Pancreas (tissue), 10 donors: ENCODE measurements around the gene CSF2RB. TPM values are rescaled to one million over a fixed set of nuclear protein-coding genes. Genes with fewer than 3 reads are reported as not detected.

Experiments
- ATAC-seq, 4 donors: fragments of 200-7000 bp; cut with Tn5 transposase; one replicate each; pipeline versions ENCODE4 v1.8.0 to v1.9.1; 2020; ENCODE audit warnings: mild to moderate bottlenecking in 4 of 4, moderate library complexity in 4 of 4
- DNase-seq, 6 donors: peaks; one replicate each; pipeline ENCODE4 v3.0.0-alpha.2; 2020
- FAIRE-seq: peaks from 2 replicates; lab custom pipeline; 2012; peaks lifted over from hg19 to GRCh38; lab: Jason Lieb, UNC
- H3K27ac ChIP-seq, 4 donors: fragments of 200-600 bp; sonication (generic); 1 replicate in 3 of 4; 2 replicates in 1 of 4; pipeline versions ENCODE4 v1.5.0 to v1.8.0; 2020
- H3K27me3 ChIP-seq, 4 donors: fragments of 200-600 bp; one replicate each; pipeline ENCODE4 v1.8.0; 2021
- H3K36me3 ChIP-seq, 3 donors: fragments of 200-600 bp; sonication (generic) in 1 of 3; one replicate each; pipeline versions ENCODE4 v1.5.0 to v1.8.0; 2020 to 2021
- H3K4me1 ChIP-seq, 3 donors: fragments of 200-600 bp; one replicate each; pipeline ENCODE4 v1.8.0; 2021
- H3K4me3 ChIP-seq, 4 donors: fragments of 200-600 bp; sonication (generic) in 2 of 4; one replicate each; pipeline versions ENCODE4 v1.5.0 to v1.8.0; 2020 to 2021
- H3K9me3 ChIP-seq, 4 donors: fragments of 200-600 bp; one replicate each; pipeline ENCODE4 v1.8.0; 2021
- WGBS, 2 donors: extraction: QIAGEN DNeasy Blood & Tissue Kit; methylation state at CpG; one replicate each; pipeline ENCODE4 v1.1.7; 2013; 5-methylcytosine and 5-hydroxymethylcytosine counted together
- intact Hi-C, 3 donors: fragments of 100-400 bp; cut with DNase I; formaldehyde crosslinking; loops; one replicate each; pipeline versions ENCODE4 v1.11.1 to v1.14.2; 2022
- polyA plus RNA-seq, 2 donors: library from polyadenylated mRNA; stranded (reverse); fragments of 200-250 nt; gene quantifications; one replicate each; pipeline ENCODE4 v1.2.3, GENCODE V29; 2013
- total RNA-seq, 6 donors: library from RNA; stranded (reverse); fragmentation: NEBNext Ultra II Directional in 4 of 6; extraction: Animal tissue kit (Norgen Biotek cat#: 25700) in 4 of 6; gene quantifications; one replicate each; pipeline versions ENCODE4 v1.2.1 to v1.2.4, GENCODE V29; 2021 to 2023
- TF ChIP-seq, protein P1 (sequence below), 4 donors: fragments of 200-600 bp; sonication (generic) in 3 of 4; IDR thresholded peaks; one replicate each; pipeline versions ENCODE4 v1.5.0 to v1.8.0; 2021; ENCODE audit warnings: antibody characterized with exemption in 4 of 4
- donor health status: healthy with polysubstance abuse.
- donor health status: DM: no; HTN: no; CAD: no; lungs with moderate emphysema.
- donor health status: DM: no; HTN: no; CAD: no.
- donor health status: control.
- donor health status: control.
- donor health status: Bipolar disorder and iron deficiency.
- donor health status: DM: yes; HTN: yes; CAD: no.
- donor health status: DM: no; HTN: no; CAD: no.
- donor health status: DM: no; HTN: no; CAD: no.
- donor health status: DM: yes; HTN: yes; CAD: no.

CSF2RB gene
- total and polyA plus RNA-seq, 8 donors: 0.46 to 4.3 (median 1.8) TPM

DNA sequence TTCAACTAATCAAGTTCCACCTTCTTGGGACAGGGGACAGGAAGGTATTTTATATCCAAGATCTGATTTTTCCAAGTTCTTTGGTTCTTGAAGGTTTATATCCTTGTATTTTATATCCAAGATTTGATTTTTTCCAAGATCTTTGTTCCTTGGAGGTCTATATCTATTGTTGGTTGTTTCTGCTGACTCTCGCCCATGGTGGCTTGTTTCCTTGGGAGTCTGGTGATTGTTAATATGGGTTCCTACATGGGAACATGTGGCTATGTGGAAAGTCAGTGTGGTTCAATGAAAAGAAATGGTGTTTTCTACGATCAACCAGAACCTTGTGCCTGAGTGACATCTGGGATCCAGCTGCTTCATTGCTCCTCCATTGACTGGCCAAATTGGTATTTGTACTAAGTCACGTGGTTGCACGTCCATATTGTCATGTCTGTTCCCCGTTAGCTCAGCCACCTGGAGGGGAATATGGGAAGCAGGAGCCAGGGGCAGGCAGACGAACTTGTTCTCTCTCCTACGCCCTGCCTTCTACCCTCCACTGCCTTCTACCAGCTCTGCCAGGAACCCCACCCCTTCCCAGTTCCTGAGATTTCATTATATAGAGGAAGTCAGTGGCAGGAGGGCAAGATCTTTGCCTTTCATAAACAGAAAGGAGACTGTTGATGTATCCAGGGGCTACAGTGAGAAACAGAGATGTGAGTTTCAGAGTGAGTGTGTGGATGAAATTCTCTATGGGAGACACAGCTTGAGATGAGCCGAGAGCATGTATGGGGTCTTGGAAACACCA is 11.1 kb upstream of the CSF2RB start:
- H3K27ac ChIP-seq: no peak overlapping the region
- H3K4me3 ChIP-seq: no peak overlapping the region
- no peaks in the 10 kb centered on the region for H3K36me3 ChIP-seq
- FAIRE-seq: no peak
- no peaks in the 10 kb centered on the region for H3K4me1 ChIP-seq
- peak in 1 of 4 donors; percentile 27 for ATAC-seq
- TF ChIP-seq, protein P1, sequence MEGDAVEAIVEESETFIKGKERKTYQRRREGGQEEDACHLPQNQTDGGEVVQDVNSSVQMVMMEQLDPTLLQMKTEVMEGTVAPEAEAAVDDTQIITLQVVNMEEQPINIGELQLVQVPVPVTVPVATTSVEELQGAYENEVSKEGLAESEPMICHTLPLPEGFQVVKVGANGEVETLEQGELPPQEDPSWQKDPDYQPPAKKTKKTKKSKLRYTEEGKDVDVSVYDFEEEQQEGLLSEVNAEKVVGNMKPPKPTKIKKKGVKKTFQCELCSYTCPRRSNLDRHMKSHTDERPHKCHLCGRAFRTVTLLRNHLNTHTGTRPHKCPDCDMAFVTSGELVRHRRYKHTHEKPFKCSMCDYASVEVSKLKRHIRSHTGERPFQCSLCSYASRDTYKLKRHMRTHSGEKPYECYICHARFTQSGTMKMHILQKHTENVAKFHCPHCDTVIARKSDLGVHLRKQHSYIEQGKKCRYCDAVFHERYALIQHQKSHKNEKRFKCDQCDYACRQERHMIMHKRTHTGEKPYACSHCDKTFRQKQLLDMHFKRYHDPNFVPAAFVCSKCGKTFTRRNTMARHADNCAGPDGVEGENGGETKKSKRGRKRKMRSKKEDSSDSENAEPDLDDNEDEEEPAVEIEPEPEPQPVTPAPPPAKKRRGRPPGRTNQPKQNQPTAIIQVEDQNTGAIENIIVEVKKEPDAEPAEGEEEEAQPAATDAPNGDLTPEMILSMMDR (IDR thresholded peaks at IDR 0.05): no peak
- DNase-seq: no peak
- H3K27me3 ChIP-seq: no peaks in the 10 kb centered on the region
- H3K9me3 ChIP-seq: no peaks in the 10 kb centered on the region
- 78 to 86% methylated on average over 8 of the region's 8 CpGs for WGBS, 2 donors
- intact Hi-C loops: no loop called here

DNA sequence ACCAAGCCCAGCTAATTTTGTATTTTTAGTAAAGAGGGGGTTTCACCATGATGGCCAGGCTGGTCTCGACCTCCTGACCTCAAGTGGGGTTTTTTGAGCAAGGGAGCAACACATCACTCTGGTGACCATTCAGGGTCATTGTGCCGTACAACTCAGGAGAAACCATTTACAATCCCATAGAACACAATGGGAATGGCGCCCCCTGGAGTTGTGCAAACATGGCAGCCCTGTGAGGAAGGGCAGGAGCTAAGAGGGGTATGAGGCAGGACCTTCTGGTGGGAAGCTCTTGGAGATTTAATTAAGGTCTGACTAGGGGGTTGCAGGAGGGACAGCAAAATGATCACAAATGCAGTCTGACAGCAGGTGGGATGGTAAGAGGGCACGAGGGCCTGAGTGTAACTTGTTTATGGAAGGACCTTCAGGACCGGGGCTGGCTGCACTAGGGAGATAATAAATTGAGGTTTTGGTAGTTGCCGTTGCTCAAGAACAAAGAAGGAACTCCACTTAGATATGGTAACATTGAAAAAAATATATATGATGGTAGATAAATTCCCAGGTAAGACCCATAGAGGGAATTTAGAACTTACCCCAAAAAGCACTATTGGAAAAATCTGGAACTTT is 9.1 kb upstream of the CSF2RB start:
- DNase-seq (no peak), ATAC-seq (no peak), FAIRE-seq (no peak)
- Histone ChIP-seq H3K4me3 (no peak overlapping the region), H3K27me3 (no peaks in the 10 kb centered on the region), H3K4me1 (no peaks in the 10 kb centered on the region), H3K27ac (no peak overlapping the region), H3K9me3 (no peaks in the 10 kb centered on the region), H3K36me3 (no peaks in the 10 kb centered on the region)
- WGBS, 2 donors: 70 to 80% methylated on average over 6 of the region's 6 CpGs
- TF ChIP-seq, protein P1 (IDR thresholded peaks at IDR 0.05): no peak
- intact Hi-C loops: no loop called here

DNA sequence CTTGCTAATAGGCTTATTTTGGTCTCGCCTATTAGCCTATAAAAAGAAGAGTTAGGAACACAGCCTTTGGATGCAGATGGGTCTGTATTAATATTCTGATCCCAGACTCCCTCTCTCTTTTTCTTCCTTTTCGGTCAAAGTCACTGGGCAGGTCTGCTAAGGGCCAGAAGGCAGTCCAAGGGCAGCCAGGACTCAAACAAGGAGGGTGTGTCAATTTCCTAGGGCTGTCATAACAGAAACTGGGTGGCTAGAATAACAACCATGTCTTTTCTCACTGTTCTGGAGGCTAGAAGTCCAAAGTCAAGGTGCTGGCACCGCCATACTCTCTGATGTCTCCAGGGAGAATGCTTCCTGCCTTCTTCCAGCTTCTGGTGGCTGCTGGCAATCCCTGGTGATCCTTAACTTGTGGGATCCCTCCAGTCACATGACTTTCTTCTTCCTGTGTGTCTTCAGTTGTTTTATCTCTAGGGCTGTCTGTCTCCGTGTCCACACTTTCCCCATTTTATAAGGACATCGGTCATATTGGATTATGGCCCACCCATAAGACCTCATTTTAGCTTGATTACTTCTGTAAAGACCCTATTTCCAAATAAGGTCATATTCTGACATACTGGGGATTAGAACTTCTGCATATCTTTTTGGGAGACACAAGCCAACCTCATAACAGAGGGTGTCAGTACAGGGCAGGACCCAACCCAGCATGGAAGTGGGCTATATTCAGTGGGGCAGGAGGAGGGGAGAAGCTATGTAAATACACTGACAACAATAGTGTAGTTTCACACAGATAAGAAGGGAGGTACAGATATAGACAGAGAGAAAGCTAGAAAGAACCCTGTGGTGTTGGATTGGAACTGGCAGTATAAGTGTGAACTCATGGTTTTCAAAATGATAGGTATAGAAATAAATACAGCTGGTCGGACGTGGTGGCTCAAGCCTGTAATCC is 5.9 kb upstream of the CSF2RB start:
- Histone ChIP-seq H3K27me3 (no peaks in the 10 kb centered on the region), H3K9me3 (no peaks in the 10 kb centered on the region), H3K36me3 (no peaks in the 10 kb centered on the region), H3K4me3 (no peak overlapping the region), H3K4me1 (no peaks in the 10 kb centered on the region), H3K27ac (no peak overlapping the region)
- TF ChIP-seq, protein P1 (IDR thresholded peaks at IDR 0.05): no peak
- DNase-seq (no peak), ATAC-seq (no peak), FAIRE-seq (no peak)
- WGBS, 2 donors: 67 to 73% methylated on average over 7 of the region's 7 CpGs
- intact Hi-C loops: no loop called here

DNA sequence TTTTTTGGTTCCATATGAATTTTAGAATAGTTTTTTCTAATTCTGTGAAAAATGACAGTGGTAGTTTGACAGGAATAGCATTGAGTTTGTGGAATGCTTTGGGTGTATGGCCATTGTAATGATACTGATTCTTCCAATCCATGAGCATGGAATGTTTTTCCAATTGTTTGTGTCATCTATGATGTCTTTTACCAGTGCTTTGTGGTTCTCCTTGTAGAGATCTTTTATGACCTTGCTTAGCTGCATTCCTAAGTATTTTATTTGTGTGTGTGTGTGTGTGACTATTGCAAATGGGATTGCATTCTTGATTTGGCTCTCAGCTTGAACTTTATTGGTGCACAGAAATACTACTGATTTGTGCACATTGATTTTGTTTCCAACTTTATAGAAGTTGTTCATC is 3.0 kb upstream of the CSF2RB start:
- Histone ChIP-seq H3K27ac (no peak overlapping the region), H3K4me3 (no peak overlapping the region), H3K36me3 (no peaks in the 10 kb centered on the region), H3K27me3 (no peaks in the 10 kb centered on the region), H3K9me3 (no peaks in the 10 kb centered on the region), H3K4me1 (no peaks in the 10 kb centered on the region)
- intact Hi-C loops: no loop called here
- DNase-seq (no peak), ATAC-seq (no peak), FAIRE-seq (no peak)
- TF ChIP-seq, protein P1 (IDR thresholded peaks at IDR 0.05): no peak
